Natural killer cell (primary cell): ENCODE results near the gene P3H1. TPM values are rescaled to one million over a fixed set of nuclear protein-coding genes. Genes with fewer than 3 reads are reported as not detected.

Experiments used
- ATAC-seq, 3 donors: fragments of 150-1000 bp in 2 of 3; fragments of 200-7000 bp in 1 of 3; cut with Tn5 transposase; 1 replicate in 1 of 3; 2 replicates in 2 of 3; pipeline ENCODE4 v1.10.0; 2021; ENCODE audit warnings: mild to moderate bottlenecking in 2 of 3, moderate library complexity in 2 of 3
- DNase-seq, 2 donors: peaks; one replicate each; pipeline versions ENCODE4 v3.0.0 to v3.0.0-alpha.2; 2013 to 2021; ENCODE audit warnings: mixed read lengths in 1 of 2
- H3K27ac ChIP-seq: one replicate; pipeline ENCODE4 v1.5.1; 2013; ENCODE audit warnings: mild to moderate bottlenecking, low read length
- H3K27me3 ChIP-seq: one replicate; pipeline ENCODE4 v1.6.1; 2013; ENCODE audit warnings: low read length; ENCODE audit not compliant: control insufficient read depth, insufficient read depth
- H3K36me3 ChIP-seq: one replicate; pipeline ENCODE4 v1.6.1; 2013; ENCODE audit warnings: low read length; ENCODE audit not compliant: control insufficient read depth, insufficient read depth
- H3K4me1 ChIP-seq: one replicate; pipeline ENCODE4 v1.6.1; 2013; ENCODE audit warnings: low read length; ENCODE audit not compliant: control insufficient read depth, insufficient read depth
- H3K4me3 ChIP-seq: one replicate; pipeline ENCODE4 v1.5.1; 2013; ENCODE audit warnings: low read length
- H3K9me3 ChIP-seq: one replicate; pipeline ENCODE4 v1.6.1; 2013; ENCODE audit warnings: low read length; ENCODE audit not compliant: control insufficient read depth, insufficient read depth
- H3K27ac Mint-ChIP-seq, 2 donors: one replicate each; pipeline ENCODE4 v1.8.0; 2022; ENCODE audit warnings: mild to moderate bottlenecking in 2 of 2, mixed read lengths in 2 of 2, moderate library complexity in 1 of 2
- H3K27me3 Mint-ChIP-seq, 2 donors: one replicate each; pipeline ENCODE4 v1.8.0; 2022; ENCODE audit warnings: low read depth in 2 of 2, mixed read lengths in 2 of 2
- H3K36me3 Mint-ChIP-seq: one replicate; pipeline ENCODE4 v1.8.0; 2022; ENCODE audit warnings: mixed read lengths
- H3K4me1 Mint-ChIP-seq, 2 donors: one replicate each; pipeline ENCODE4 v1.8.0; 2022; ENCODE audit warnings: mixed read lengths in 2 of 2
- H3K4me3 Mint-ChIP-seq: one replicate; pipeline ENCODE4 v1.8.0; 2022; ENCODE audit warnings: mild to moderate bottlenecking, moderate library complexity, mixed read lengths
- H3K9me3 Mint-ChIP-seq, 2 donors: one replicate each; pipeline ENCODE4 v1.8.0; 2022; ENCODE audit warnings: mixed read lengths in 2 of 2
- CTCF ChIP-seq: fragments of 200-600 bp; IDR thresholded peaks from one replicate; pipeline ENCODE4 v1.8.0; 2022; ENCODE audit warnings: antibody characterized with exemption
- WGBS: methylation state at CpG from one replicate; pipeline ENCODE4 v1.1.7; 2013; ENCODE audit warnings: missing lambda C conversion rate; ENCODE audit not compliant: insufficient coverage; 5-methylcytosine and 5-hydroxymethylcytosine counted together
- intact Hi-C: fragments of 100-400 bp; cut with micrococcal nuclease; formaldehyde crosslinking; loops from one replicate; pipeline ENCODE4 v1.14.2; 2022
- total RNA-seq, 4 donors: library from RNA; stranded (reverse); fragments of 120-200 nt in 1 of 4; gene quantifications; one replicate each; pipeline versions ENCODE4 v1.2.3 to v1.2.4, GENCODE V29; 2013 to 2022

The P3H1 gene
- total RNA-seq, 3 donors from 2014 or later (not counting 1 experiment from before 2014, with no cell fraction given), result 29.6 to 40.4 (median 37.9) TPM

- H3K27ac Mint-ChIP-seq, result no peak overlapping the region
- Histone ChIP-seq H3K4me1 (no peaks in the 10 kb centered on the region), H3K27me3 (no peaks in the 10 kb centered on the region), H3K36me3 (peaks cover 13% of the 10 kb centered on the region), H3K9me3 (no peaks in the 10 kb centered on the region), H3K27ac (no peak overlapping the region), H3K4me3 (no peak overlapping the region)
- no peak overlapping the region for H3K4me3 Mint-ChIP-seq
- 84% methylated on average over 21 of the region's 21 CpGs for WGBS
- H3K36me3 Mint-ChIP-seq, result no peaks in the 10 kb centered on the region
- H3K4me1 Mint-ChIP-seq, result no peaks in the 10 kb centered on the region
- intact Hi-C loops, result no loop called here
- TF ChIP-seq CTCF, result no peak
- H3K27me3 Mint-ChIP-seq, result no peaks in the 10 kb centered on the region
- no peaks in the 10 kb centered on the region for H3K9me3 Mint-ChIP-seq
- DNase-seq (no peak), ATAC-seq (no peak)
These were observed 23.3 kb downstream of the P3H1 start for GRCh38 chr1:42743317-42744147.

GRCh38 chr1:42742617-42743316 lies 24.1 kb downstream of the P3H1 start:
- no peak overlapping the region for H3K27ac Mint-ChIP-seq
- H3K9me3 Mint-ChIP-seq, result no peaks in the 10 kb centered on the region
- DNase-seq (no peak), ATAC-seq (no peak)
- Histone ChIP-seq H3K27me3 (no peaks in the 10 kb centered on the region), H3K9me3 (no peaks in the 10 kb centered on the region), H3K27ac (no peak overlapping the region), H3K36me3 (peaks cover 8% of the 10 kb centered on the region), H3K4me3 (no peak overlapping the region), H3K4me1 (no peaks in the 10 kb centered on the region)
- intact Hi-C loops, result no loop called here
- no peak overlapping the region for H3K4me3 Mint-ChIP-seq
- H3K4me1 Mint-ChIP-seq, result no peaks in the 10 kb centered on the region
- no peaks in the 10 kb centered on the region for H3K27me3 Mint-ChIP-seq
- TF ChIP-seq CTCF, result no peak
- H3K36me3 Mint-ChIP-seq, result no peaks in the 10 kb centered on the region
- 88% methylated on average over 9 of the region's 9 CpGs for WGBS

- H3K9me3 Mint-ChIP-seq, result no peaks in the 10 kb centered on the region
- peaks cover 5% of the 10 kb centered on the region for H3K4me1 ChIP-seq
- no peaks in the 10 kb centered on the region for H3K27me3 ChIP-seq
- peaks cover 0 to 3% of the 10 kb centered on the region in 2 donors for H3K4me1 Mint-ChIP-seq
- no peak overlapping the region for H3K27ac ChIP-seq
- H3K27ac Mint-ChIP-seq, result no peak overlapping the region
- H3K27me3 Mint-ChIP-seq, result no peaks in the 10 kb centered on the region
- no peak for TF ChIP-seq CTCF
- H3K36me3 Mint-ChIP-seq, result no peaks in the 10 kb centered on the region
- intact Hi-C loops, result no loop called here
- no peak overlapping the region for H3K4me3 ChIP-seq
- no peak for DNase-seq
- no peaks in the 10 kb centered on the region for H3K9me3 ChIP-seq
- H3K4me3 Mint-ChIP-seq, result no peak overlapping the region
- WGBS, result 88% methylated on average over 8 of the region's 8 CpGs
- H3K36me3 ChIP-seq, result peaks cover 8% of the 10 kb centered on the region
- ATAC-seq, result no peak
These were observed 24.7 kb downstream of the P3H1 start for GRCh38 chr1:42742141-42742540.
